GM19455 (cell line): ENCODE data around the gene TP63.
"Not testable (repeated sequence)": the region's sequence is repeated elsewhere in the genome, so short reads cannot be mapped to it uniquely, and the experiment has no call there.

ENCODE experiments used
- ATAC-seq: cut with Tn5 transposase; IDR thresholded peaks from one replicate; pipeline ENCODE4 v1.9.1; 2021; ENCODE audit not compliant: unreplicated experiment

The TP63 gene

GRCh38 chr3:189625071-189625470, 6.1 kb upstream of the TP63 start:
- no peak for ATAC-seq

DNA sequence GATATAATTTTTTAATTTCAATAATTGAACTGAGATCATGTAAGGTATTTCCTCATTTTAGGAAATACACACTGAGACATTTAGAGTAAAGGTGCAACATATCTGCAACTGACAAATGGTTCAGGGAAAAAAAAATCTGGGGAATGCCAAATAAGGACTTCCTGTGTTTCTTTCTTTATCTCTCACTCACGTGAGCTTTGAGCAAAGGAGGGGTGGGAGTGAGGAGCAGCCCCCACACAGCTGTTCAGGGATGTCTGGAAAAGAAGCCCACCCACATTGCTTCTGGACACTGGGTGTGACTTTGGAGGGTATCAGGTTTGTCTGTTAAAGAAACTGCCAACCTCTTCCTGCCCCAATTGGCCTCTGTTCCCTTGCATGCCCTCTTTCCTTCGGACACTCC, 5.6 kb upstream of the TP63 start:
- ATAC-seq, result no peak

DNA sequence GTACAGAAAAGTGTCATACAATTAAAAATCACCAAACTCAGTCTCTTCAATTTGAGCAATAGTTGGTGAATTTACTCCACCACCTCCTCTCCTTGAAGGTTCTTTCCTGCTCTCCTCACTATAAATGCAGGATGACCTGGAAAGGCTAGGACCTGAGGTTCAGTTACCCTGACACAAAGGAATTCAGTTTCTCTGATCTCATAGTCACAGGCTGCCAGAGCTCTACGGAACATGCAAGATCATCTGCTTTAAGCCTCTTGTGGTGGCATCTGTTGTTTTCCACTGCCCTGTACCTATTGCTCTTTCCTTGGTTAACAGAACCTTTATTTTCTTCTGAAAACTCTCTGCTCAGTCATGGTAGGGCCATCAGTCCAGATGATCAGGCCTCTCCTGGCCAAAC, 4.9 kb upstream of the TP63 start:
- ATAC-seq, result no peak

DNA sequence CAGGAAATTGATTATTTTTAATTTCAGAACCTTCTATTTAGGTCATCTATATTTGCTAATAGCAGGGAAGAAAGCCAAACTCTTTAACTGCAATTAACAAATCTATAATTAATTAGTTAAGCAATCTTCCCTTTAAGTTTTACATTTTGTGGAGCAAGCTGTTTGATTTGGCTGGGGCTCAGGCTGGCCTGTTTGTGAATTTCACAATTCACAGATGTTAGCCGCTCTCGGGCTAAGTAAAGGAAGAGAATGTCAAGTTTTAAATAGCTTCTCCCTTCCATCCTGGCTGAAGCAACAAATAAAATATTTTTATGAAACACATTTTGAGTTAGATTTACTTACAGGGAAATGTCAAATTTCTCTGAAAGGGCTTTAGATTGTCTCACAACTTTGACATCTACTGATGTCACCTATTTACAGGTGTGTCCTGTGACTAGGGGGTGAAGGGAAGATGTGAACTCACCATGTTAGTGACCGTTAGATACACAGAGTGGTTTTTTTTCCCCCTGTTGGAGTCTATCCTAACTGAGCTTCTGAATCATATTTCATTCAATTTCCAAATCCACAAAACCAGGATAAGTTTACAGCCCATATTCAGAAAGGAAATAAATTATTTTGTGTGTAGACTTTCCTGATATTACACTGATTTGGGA, 1.3 kb upstream of the TP63 start:
- ATAC-seq, result no peak

DNA sequence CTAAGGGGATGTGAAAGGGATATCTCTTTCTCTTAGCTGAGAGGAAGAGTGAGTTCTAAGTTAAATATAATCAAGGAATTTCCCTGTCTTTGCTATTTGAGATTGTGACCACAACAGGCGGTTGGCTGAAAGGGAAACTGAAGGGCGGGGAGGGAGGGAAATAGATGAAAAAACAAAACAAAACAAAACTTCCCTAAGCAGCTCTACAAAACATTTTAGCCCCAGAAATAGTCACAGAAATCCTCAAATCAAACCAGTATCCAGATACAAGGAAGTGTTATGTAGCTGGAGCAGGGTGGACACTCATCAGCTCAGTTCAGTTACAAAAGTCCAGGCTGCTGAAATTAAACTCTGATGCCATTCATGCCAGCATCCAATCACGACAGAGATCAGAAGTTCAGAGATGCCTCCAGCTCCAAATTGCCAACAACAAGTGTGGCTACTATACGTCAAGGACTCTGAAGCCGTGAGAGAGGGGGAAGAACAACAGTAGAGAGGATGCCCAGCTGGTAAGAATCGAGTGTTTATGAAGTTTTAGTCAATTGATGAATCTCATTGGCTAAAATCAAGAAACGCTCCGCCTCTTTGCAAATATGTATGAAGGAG, 319 bp upstream of the TP63 start:
- ATAC-seq, result peak; percentile 54

DNA sequence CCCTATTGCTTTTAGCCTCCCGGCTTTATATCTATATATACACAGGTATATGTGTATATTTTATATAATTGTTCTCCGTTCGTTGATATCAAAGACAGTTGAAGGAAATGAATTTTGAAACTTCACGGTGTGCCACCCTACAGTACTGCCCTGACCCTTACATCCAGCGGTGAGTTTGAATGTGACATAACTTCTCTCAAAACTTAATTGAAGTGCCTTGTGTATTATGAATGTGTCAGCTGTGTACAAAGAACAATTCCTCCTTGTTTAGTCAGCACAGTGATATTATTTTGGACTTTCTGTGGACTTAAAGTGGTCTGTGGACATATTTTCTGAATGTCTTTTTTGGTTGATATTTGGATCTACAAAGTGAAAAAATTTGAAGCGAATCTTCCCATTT, 220 bp downstream of the TP63 start:
- ATAC-seq, result no peak

- no peak for ATAC-seq
These were observed 1.1 kb downstream of the TP63 start for GRCh38 chr3:189632242-189632641.

- ATAC-seq, result no peak
These were observed 4.2 kb downstream of the TP63 start for GRCh38 chr3:189635339-189635738.

DNA sequence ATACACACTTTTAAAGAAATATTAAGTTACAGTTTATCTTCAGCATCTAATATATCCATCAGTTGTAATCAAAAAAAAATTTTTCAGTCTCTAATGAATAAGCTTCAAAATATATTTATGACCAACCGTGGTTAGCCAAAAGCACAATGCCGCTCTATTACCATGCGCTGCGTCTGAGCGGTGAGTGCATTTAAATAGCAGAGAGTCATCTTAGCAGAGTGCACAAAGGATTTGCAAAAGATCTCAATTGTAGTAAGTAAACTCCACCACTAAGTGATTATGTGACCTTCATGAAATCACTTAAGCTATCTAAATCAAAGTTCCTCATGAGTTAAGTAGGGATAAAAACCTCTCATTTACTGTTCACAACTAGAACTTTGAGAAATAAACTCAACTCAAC, 4.9 kb downstream of the TP63 start:
- ATAC-seq, result no peak

- no peak for ATAC-seq
These were observed 6.6 kb downstream of the TP63 start for GRCh38 chr3:189637750-189638149.

DNA sequence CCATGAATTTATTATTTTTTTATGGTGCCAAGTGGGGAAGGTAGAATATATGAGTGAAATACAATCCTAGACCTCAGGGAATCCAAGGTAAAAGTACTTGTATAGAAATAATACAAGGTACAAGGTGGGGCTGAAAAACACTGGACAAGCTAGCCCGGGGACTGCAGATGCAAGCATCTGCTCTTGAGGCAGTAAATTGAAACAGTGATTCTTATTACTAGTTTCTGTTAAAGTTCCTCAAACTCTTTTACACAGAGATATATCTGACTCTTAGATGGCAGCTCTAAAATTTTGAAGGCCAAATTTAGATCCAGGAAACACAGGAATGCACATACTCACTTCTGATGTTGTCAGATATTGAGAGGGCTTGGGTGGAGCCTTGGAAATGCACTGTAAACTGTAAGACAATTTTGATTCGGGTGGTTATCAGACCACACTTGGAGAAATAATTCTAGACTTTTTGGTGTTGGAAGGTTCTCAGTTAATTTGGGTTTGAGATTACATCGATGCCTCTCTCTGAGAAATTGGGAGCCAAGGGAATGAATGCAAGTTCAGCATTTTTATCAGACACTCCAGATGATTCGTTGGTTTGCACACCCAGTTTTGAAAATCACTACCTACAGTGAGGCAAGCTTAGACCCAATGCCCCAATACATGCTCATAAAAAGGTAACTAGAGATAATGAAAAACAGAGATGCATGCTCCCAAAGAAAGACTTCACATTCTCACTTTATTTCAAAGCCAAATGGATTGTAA, 7.3 kb downstream of the TP63 start:
- no peak for ATAC-seq

- ATAC-seq, result no peak
These were observed 10.6 kb downstream of the TP63 start for GRCh38 chr3:189641776-189642175.

DNA sequence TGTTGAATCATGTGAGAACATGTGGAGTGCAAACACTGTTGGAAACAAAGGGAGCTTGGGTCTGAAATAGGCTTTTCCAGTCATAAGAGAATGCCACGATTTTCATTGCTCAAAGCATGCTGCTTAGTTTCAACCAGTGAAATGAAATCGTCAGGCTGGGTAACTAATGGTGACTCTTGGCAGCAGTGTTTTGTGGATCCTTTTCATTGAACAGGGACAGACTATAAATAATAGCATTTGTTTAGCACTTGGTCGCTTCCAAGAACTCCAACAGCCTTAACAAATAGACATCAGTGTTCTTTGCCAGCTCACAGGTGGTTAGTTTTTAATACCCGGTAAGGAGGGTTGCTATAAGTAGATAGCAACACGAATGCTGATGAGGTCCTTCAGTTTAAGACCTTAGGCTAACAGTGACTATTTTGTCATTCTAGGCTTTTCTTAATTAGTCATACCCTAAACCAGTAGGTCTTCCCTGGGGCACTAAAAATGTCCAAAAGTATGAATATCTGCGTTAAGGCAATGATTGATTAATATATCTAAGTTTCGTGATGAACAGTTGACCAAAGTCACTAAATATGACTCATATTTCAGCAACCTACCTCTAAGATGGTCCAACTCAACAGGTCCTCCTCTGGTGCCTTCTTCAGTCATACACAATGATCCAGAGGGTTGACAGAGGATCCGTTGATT, 15.8 kb downstream of the TP63 start:
- ATAC-seq, result no peak

DNA sequence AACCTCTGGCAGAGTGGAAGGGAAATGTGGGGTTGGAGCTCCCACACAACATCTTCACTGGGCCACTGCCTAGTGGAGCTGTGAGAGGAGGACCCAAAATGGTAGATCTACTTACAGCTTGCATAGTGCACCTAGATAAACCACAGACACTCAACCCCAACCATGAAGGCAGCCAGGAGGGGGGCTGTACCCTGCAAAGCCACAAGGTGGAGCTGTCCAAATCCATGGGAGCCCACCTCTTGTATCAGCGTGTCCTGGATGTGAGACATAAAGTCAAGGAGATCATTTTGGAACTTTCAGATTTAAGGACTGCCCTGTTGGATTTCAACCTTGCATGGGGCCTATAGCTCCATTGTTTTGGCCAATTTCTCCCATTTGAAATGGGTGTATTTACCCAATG, 20.9 kb downstream of the TP63 start:
- no peak for ATAC-seq

- no peak for ATAC-seq
These were observed 24.4 kb downstream of the TP63 start for GRCh38 chr3:189655617-189656016.

- no peak for ATAC-seq
These were observed 28.4 kb downstream of the TP63 start for GRCh38 chr3:189659571-189659970.

DNA sequence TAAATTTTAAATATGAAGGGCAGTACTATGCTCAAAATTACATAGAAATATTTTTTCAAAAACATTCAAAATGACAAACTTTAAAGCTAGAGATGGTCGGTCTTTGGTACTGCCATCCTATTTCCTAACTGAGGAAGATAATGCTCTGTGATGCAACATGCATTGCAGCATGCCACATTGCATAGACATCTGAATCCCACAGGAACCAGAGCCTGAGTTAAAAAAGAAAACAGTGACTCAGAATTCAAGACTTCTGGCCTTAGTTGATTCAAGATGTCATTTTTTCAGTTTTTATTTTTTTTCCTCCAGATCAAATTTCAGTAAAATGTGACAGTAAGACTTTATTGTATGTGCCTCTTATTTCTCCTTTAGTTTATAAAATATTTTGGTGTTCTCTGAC, 33.1 kb downstream of the TP63 start:
- ATAC-seq, result no peak

GRCh38 chr3:189672346-189672745, 41.2 kb downstream of the TP63 start:
- ATAC-seq, result not testable (repeated sequence)

GRCh38 chr3:189673535-189673934, 42.3 kb downstream of the TP63 start:
- ATAC-seq, result peak; percentile 87

- no peak for ATAC-seq
These were observed 43.2 kb downstream of the TP63 start for GRCh38 chr3:189674249-189674913.

DNA sequence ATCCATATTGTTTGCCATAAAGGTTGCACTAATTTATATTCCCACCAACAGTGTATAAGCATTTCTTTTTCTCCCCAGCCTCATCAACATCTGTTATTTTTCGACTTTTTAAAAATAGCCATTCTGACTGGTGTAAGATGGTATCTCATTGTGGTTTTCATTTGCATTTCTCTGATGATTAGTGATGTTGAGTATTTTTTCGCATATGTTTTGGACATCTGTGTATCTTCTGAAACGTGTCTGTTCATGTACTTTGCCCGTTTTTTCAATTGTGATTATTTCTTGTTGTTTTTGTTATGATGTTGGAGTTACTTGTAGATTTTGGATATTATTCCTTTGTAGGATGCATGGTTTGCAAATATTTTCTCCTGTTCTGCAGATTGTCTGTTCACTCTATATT, 46.5 kb downstream of the TP63 start:
- ATAC-seq, result no peak
